HG03039 (cell line): Measurements from ENCODE around the gene SUV39H1.
"Not testable (repeated sequence)": the region's sequence is repeated elsewhere in the genome, so short reads cannot be mapped to it uniquely, and the experiment has no call there.

Experiments
- ATAC-seq: cut with Tn5 transposase; IDR thresholded peaks from one replicate; pipeline ENCODE4 v1.9.1; 2021; ENCODE audit warnings: mild to moderate bottlenecking, moderate library complexity; ENCODE audit not compliant: unreplicated experiment

Gene SUV39H1, protein sequence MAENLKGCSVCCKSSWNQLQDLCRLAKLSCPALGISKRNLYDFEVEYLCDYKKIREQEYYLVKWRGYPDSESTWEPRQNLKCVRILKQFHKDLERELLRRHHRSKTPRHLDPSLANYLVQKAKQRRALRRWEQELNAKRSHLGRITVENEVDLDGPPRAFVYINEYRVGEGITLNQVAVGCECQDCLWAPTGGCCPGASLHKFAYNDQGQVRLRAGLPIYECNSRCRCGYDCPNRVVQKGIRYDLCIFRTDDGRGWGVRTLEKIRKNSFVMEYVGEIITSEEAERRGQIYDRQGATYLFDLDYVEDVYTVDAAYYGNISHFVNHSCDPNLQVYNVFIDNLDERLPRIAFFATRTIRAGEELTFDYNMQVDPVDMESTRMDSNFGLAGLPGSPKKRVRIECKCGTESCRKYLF

DNA sequence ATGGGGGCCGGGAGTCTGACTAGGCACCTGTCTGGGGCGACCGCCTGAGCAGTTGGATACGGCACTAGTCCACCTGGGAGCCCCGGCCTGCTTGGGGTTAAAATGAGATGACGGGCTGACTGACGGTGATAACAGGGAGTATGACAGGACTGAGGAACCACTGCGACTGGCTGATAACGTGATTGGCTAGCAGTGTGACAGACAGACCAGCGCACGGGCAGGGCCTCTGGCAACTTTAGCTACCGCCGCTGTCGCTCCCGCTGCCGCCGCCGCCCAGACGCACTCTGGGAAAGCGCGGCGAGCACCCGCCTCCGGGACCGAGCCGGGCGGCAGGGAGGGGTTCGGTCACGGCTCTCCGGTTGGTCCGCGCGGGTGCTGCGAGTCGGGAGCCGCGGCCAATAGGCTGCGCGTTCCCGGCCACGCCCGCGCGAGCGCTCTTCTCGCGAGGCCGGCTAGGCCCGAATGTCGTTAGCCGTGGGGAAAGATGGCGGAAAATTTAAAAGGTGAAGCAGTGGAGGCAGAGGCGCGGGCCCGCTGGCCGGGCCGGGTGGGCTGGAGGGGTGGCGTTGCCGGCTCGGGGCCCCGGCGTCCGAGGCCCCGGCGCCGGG, at the start of gene SUV39H1:
Gene SUV39H1, plus strand, starts transcription at position 434 of the 608 bp plus-strand sequence. Its CDS starts 51 bp downstream, at position 485.
- peak; percentile 86 for ATAC-seq

DNA sequence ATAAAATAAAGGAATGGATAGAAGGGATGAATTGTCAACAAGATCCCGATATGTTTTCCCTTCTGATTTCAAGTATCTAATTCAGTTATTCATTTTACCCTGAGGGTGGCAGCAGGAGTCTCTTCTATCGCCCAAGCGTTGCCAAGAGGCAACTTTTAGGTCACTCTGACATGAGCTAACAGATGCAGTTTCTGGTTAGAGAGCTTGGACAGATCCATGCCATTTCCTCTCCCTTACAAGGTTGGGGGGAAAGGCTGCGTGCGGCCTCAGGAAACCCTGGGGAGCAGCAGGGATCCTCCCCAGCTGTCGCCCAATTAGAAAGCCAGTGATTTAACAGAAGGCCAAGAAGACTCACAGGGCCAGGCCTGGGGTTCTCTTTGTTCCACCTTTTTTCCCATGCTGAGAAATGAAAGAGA, 48.2 kb upstream of the SUV39H1 start:
- ATAC-seq, result no peak

DNA sequence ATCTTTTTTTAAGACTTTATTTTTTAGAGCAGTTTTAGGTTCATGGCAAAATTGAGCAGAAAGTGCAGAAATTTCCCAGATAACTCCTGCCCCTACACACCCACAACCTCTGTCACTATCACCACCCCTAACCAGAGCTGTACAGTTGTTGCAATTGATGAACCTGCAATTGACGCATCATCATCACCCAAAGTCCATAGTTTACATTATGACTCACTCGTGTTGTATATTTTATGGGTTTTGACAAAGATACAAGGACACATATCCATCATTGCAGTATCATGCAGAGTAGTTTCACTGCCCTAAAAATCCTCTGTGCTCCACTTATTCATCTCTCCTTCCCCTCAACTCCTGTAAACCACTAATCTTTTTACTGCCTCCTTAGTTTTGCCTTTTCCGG, 47.4 kb upstream of the SUV39H1 start:
- no peak for ATAC-seq

DNA sequence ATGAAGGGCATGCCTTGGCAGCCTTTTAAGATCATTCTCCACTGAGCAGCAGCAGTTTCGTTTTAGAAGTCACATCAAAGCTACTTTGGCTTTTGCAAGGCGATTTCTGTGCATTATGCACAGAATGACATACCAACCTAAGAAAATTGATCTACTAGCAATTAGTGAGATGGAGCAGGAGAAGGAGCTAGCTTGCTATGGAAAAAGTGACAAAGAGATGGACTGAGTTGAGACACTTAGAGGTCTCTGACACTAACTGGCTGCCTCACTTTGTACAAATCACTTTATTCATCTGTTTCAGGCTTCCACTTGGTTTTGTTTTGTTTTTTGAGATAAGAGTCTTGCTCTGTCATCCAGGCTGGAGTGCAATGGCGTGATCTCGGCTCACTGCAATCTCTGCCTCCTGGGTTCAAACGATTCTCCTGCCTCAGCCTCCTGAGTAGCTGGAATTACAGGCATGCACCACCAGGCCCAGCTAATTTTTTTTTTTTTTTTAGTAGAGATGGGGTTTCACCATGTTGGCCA, 44.4 kb upstream of the SUV39H1 start:
- not testable (repeated sequence) for ATAC-seq

DNA sequence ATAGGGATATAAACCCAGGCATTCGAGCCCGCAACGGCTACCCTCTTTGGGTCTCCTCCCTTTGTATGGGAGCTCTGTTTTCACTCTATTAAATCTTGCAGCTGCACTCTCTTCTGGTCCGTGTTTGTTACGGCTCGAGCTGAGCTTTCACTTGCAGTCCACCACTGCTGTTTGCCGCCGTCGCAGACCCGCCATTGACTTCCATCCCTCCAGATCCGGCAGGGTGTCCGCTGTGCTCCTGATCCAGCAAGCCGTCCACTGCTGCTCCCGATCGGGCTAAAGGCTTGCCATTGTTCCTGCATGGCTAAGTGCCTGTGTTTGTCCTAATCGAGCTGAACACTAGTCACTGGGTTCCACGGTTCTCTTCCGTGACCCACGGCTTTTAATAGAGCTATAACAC, 41.8 kb upstream of the SUV39H1 start:
- not testable (repeated sequence) for ATAC-seq

DNA sequence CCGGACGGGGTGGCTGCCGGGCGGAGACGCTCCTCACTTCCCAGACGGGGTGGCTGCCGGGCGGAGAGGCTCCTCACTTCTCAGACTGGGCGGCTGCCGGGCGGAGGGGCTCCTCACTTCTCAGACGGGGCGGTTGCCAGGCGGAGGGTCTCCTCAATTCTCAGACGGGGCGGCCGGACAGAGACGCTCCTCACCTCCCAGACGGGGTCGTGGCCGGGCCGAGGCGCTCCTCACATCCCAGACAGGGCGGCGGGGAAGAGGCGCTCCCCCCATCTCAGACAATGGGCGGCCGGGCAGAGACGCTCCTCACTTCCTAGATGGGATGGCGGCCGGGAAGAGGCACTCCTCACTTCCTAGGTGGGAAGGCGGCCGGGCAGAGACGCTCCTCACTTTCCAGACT, 36.8 kb upstream of the SUV39H1 start:
- not testable (repeated sequence) for ATAC-seq

DNA sequence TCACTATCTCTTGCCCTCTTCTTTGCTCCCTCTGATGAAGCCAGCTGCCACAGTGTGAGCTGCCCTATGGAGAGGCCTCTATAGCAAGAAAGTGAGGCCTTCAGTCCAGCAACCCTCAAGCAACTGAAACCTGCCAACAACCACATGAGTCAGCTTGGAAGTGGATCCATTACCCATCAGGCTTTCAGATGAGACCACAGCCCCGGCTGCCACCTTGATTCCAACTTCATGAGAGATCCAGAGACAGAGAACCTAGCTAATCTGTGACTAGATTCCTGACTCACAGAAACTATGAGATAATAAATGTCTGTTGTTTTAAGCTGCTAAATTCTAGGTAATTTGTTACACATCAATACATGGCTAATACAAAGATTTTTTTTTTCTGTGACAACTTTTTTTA, 33.3 kb upstream of the SUV39H1 start:
- ATAC-seq, result no peak

DNA sequence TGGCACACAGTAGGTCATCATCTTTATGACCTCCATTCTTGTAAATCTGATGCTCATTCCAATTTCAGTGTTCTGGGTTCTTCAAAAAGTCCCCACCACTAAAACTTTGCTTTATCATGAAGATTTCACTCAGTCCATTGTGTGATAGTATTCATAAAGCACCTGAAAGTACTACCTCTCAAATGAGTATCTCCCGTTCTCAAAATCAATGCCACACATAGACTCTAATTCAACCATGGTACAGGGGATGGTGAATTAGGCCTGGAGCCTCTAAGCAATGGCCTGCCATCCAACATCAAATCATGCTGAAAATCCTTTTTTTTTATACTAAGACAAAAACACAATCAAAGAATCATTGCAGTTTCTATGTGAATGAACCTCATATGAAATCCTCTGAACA, 32.4 kb upstream of the SUV39H1 start:
- no peak for ATAC-seq

DNA sequence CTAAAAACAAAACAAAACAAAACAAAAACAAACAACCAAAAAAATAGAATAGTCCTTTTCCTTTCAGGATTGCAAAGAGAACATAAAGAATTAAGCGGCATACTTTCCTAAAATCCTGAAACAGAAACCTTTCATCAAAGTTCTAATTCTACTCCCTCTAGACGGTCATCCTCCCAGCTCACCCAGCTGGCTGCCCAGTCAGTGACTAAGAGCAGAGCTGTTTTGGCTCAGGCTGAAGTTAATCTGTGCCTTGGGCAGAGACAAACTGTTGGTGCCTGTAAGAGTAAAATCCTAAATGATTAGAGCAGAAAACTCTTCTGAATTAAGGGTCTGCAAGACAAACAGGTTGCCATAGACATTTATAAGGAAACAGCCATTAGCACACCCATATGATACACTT, 30.5 kb upstream of the SUV39H1 start:
- ATAC-seq, result no peak

DNA sequence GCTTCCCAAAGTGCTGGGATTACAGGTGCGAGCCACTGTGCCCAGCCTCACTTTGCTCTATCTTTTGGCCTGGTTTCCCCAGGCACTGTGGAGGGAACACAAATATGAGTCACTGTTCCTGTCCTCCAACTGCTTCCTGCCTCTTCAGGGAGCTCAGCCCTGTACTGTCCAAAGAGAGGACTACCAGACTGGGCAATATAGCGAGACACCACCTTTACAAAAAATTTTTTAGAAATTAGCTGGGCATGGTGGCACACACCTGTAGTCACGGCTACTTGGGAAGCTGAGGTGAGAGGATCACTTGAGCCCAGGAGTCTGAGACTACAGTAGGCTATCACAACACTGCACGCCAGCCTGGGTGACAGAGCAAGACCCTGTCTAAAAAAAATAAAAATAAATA, 29.9 kb upstream of the SUV39H1 start:
- no peak for ATAC-seq

DNA sequence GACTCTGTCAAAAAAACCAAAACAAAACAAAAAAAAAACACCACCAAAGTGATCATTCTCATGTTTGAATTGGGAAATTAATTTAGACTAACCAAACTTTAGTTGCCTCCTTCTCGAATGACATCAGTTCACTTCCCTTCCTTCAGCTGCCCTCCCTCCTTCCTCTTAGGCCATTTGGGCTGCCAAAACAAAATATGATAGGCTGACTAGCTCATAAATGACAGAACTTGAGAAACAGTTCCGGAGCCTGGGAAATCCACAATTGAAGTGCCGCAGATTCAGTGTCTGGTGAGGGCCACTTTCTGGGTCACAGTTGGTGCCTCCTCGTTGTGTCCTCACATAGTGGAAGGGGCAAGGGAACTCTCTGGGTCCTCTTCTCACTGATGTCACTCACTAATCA, 29.0 kb upstream of the SUV39H1 start:
- no peak for ATAC-seq

DNA sequence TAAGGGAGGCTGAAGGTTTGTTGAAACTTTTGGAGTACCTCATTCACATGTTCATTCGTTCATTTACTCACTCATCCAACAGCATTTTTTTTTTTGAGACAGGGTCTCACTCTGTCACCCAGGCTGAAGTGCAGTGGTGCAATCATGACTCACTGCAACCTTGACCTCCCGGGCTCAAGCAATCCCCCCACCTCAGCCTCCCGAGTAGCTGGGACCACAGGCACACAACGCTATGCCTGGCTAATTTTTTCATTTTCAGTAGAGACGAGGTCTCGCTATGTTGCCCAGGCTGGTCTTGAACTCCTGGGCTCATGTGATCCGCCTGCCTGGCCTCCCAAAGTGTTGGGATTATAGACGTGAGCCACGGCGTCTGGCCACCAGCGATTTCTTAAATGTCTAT, 28.3 kb upstream of the SUV39H1 start:
- not testable (repeated sequence) for ATAC-seq

DNA sequence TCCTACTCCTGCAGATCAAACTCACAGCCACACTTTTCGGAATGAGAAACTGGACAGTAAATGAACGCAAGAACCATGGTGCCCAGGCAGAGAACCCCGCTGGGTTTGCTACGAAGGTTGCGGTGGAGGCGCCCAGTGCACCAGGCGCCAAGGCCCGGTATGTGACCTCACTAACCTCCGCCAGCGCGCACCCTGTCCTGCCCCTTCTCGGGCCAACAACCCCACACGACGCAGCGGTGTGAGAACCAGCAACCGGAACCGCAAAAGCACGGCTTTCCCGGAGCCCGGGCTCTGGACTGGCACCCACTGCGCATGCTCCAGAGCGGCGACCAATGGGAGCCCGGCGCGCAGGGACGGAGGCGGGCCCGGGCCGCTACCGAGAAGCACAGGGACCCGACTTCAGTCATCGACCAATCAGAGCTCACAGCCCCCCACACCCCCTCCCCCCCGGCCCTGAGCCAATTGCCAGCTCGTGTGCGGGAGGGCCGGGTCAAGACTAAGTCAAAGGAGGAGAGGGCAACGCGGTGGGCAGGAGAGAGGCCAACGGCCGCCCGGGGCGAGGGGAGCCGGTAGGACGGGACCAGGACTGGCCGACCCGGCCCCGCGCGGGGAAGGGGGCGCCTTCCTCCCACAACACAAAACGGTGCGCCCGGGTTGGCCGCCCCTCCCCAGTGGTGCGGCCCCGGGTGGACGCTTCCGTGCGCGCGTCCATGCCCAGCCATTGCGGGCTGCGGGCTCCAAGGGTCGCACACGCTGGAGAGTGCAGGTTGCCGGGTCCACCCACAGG, 20.2 kb upstream of the SUV39H1 start:
- peak; percentile 80 for ATAC-seq

DNA sequence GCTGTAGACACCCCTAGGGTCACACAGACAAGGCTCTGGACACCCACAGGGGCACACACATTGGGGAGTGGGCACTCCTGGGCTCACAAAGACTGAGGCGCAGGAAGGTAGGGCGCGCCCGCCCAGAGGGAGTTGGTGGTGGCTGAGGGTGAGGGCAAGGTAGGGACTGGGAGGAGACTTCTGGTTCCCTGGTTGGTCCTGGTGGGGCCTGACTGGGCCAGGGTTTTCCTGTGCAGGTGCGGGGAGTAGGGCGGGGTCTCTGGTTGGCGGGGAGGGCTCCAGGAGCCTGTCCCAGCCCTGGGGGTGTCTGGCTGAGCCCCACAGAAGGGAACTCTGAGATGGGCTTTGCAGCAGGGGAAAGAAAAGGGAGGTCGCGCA, 19.7 kb upstream of the SUV39H1 start:
- ATAC-seq, result peak; percentile 22

DNA sequence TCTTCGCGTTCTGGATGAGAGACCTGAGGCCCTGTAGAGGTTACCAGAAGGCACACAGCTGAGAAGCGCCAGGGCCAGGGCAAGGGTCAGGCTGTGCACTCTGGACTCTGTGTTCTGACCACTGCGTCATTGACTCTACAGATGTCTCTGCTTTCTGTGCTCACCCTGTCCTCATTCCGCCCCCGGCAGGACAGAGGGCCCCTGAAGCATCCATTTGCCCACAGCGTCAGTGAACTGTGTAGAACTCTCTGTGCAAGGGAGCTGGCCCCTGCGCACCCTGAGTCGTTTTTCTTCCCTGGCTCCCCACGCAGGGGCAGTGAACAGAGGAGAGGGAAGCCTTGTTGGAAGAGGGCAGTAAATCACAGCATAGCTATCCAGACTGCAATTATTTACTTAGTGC, 19.0 kb upstream of the SUV39H1 start:
- no peak for ATAC-seq

DNA sequence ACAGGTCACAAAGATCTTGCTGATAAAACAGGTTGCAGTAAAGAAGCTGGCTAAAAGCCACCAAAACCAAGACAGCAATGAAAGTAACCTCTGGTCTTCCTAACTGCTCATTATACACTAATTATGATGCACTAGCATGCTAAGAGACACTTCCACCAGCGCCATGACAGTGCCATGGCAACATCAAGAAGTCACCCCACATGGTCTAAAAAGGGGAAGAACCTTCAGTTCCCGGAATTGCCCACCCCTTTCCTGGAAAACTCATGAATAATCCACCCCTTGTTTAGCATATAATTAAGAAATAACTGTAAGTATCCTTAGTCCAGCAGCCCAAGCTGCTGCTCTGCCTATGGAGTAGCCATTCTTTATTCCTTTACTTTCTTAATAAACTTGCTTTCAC, 16.1 kb upstream of the SUV39H1 start:
- not testable (repeated sequence) for ATAC-seq

DNA sequence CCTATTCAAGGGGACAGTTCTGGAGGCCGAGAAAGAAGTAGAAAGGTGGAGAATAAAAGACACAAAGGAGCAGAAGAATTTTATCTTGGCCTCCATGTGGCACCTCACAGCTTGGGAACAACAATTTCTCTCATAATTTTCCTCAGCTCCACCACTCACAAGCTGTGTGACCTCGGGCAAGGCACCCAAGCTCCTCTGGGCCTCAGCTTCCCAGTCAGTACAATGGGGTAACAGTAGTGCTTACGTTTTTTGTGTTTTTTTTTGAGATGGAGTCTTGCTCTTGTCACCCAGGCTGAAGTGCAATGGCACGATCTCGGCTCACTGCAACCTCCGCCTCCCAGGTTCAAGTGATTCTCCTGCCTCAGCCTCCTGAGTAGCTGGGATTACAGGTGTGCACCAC, 15.6 kb upstream of the SUV39H1 start:
- ATAC-seq, result not testable (repeated sequence)

DNA sequence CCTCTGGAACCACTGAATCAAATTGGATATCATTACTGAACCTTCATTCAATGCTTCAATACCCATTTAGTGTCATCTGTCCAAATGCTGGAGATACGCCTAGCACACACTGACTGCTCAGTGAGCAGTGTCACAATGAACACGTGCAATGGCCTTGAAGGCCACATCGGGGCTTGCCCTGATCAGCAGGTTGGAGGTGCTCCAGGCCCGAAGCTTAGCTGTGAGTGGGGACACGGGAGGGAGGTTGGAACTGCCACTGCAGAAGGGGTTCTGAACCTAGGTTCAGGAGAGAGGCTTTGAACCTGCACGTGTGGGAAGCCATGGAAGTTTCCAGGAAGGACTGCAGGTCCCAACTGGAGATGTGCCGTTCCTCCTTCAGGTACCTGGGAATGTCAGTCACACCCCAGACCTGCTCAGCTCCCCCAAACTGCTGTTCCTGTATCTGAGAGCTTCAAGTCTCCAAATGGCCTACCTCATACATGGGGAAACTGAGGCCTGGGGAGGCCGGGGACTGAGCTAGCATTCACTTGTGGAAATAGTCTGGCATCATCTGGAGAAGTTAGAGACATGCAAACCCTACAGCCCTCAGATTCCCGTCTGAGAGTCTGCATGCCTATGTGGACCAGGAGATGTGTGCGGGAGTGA, 14.9 kb upstream of the SUV39H1 start:
- ATAC-seq, result no peak

DNA sequence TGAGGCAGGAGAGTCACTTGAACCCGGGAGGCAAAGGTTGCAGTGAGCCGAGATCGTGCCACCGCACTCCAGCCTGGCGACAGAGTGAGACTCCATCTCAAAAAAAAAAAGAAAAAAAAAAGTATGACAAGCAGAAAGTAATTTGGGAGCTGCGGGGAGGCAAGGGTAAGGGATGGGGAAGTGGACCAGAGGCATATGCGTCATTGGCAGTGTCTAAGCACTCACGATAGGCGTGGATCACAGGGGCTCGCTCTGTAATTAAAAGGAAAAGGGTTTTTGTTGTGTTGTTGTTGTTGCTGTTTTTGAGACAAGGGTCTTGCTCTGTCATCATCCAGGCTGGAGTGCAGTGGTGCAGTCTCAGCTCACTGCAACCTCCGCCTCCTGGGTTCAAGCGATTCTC, 13.7 kb upstream of the SUV39H1 start:
- ATAC-seq, result not testable (repeated sequence)

DNA sequence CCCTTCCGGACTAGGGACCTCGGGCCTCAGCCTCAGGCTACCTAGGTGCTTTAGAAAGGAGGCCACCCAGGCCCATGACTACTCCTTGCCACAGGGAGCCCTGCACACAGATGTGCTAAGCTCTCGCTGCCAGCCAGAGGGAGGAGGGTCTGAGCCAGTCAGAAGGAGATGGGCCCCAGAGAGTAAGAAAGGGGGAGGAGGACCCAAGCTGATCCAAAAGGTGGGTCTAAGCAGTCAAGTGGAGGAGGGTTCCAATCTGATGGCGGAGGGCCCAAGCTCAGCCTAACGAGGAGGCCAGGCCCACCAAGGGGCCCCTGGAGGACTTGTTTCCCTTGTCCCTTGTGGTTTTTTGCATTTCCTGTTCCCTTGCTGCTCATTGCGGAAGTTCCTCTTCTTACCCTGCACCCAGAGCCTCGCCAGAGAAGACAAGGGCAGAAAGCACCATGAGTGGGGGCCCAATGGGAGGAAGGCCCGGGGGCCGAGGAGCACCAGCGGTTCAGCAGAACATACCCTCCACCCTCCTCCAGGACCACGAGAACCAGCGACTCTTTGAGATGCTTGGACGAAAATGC, 13.0 kb upstream of the SUV39H1 start, which contains the start of gene WAS:
Gene WAS, plus strand, starts transcription at position 389 of the 572 bp plus-strand sequence. Its CDS starts 55 bp downstream, at position 444.
- no peak for ATAC-seq
